ENCODE data around the gene TRAPPC2L. TPM values are rescaled to one million over a fixed set of nuclear protein-coding genes. Genes with fewer than 3 reads are reported as not detected.

The TRAPPC2L gene
- total RNA-seq, 1 donor from 2014 or later = 74.0 TPM

GRCh38 chr16:88869673-88869980 is 12.7 kb downstream of the TRAPPC2L start:
- TF ChIP-seq, protein P1, sequence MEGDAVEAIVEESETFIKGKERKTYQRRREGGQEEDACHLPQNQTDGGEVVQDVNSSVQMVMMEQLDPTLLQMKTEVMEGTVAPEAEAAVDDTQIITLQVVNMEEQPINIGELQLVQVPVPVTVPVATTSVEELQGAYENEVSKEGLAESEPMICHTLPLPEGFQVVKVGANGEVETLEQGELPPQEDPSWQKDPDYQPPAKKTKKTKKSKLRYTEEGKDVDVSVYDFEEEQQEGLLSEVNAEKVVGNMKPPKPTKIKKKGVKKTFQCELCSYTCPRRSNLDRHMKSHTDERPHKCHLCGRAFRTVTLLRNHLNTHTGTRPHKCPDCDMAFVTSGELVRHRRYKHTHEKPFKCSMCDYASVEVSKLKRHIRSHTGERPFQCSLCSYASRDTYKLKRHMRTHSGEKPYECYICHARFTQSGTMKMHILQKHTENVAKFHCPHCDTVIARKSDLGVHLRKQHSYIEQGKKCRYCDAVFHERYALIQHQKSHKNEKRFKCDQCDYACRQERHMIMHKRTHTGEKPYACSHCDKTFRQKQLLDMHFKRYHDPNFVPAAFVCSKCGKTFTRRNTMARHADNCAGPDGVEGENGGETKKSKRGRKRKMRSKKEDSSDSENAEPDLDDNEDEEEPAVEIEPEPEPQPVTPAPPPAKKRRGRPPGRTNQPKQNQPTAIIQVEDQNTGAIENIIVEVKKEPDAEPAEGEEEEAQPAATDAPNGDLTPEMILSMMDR (IDR thresholded peaks at IDR 0.05) = no peak
- H3K27me3 Mint-ChIP-seq (ENCODE audit: unreplicated experiment) = peaks cover 12% of the 10 kb centered on the region
- DNase-seq (ENCODE audit: extremely low spot score, unreplicated experiment) = no peak
- H3K36me3 Mint-ChIP-seq (ENCODE audit: unreplicated experiment) = no peaks in the 10 kb centered on the region
- no peak overlapping the region for H3K27ac Mint-ChIP-seq (ENCODE audit: unreplicated experiment)
- no peaks in the 10 kb centered on the region for H3K9me3 Mint-ChIP-seq (ENCODE audit: unreplicated experiment)
- H3K4me3 Mint-ChIP-seq (ENCODE audit: unreplicated experiment) = no peak overlapping the region
- no peaks in the 10 kb centered on the region for H3K4me1 Mint-ChIP-seq (ENCODE audit: unreplicated experiment)

GRCh38 chr16:88870608-88871348 is 13.9 kb downstream of the TRAPPC2L start:
- Mint-ChIP-seq H3K36me3 (ENCODE audit: unreplicated experiment) (no peaks in the 10 kb centered on the region), H3K4me1 (ENCODE audit: unreplicated experiment) (no peaks in the 10 kb centered on the region), H3K4me3 (ENCODE audit: unreplicated experiment) (no peak overlapping the region), H3K27ac (ENCODE audit: unreplicated experiment) (no peak overlapping the region), H3K27me3 (ENCODE audit: unreplicated experiment) (peaks cover 17% of the 10 kb centered on the region), H3K9me3 (ENCODE audit: unreplicated experiment) (no peaks in the 10 kb centered on the region)
- DNase-seq (ENCODE audit: extremely low spot score, unreplicated experiment) = no peak
- TF ChIP-seq, protein P1 (IDR thresholded peaks at IDR 0.05) = no peak

DNA sequence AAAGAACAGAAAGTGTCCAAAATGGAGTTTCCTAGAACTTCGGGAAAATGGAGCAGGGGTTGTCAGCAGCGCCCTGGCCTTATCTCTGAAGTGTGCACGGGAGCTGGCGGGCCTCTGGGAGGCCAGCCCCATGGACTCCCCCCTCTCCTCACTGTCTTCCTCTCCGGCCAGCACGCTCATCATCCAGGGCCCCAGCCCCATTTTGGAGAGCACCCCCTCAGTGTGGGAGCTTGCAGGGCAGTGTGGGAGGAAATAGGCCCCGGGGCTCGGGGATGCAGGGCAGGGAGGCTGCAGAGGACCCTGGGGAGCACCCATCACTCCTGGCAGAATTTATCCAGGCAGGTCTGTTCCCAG is 14.4 kb downstream of the TRAPPC2L start:
- DNase-seq (ENCODE audit: extremely low spot score, unreplicated experiment) = no peak
- Mint-ChIP-seq H3K27me3 (ENCODE audit: unreplicated experiment) (peaks cover 20% of the 10 kb centered on the region), H3K27ac (ENCODE audit: unreplicated experiment) (no peak overlapping the region), H3K4me3 (ENCODE audit: unreplicated experiment) (no peak overlapping the region), H3K36me3 (ENCODE audit: unreplicated experiment) (no peaks in the 10 kb centered on the region), H3K9me3 (ENCODE audit: unreplicated experiment) (no peaks in the 10 kb centered on the region), H3K4me1 (ENCODE audit: unreplicated experiment) (no peaks in the 10 kb centered on the region)
- TF ChIP-seq, protein P1 (IDR thresholded peaks at IDR 0.05) = no peak

- H3K27ac Mint-ChIP-seq (ENCODE audit: unreplicated experiment) = no peak overlapping the region
- H3K4me3 Mint-ChIP-seq (ENCODE audit: unreplicated experiment) = no peak overlapping the region
- no peaks in the 10 kb centered on the region for H3K9me3 Mint-ChIP-seq (ENCODE audit: unreplicated experiment)
- peaks cover 23% of the 10 kb centered on the region for H3K27me3 Mint-ChIP-seq (ENCODE audit: unreplicated experiment)
- TF ChIP-seq, protein P1 (IDR thresholded peaks at IDR 0.05) = no peak
- H3K4me1 Mint-ChIP-seq (ENCODE audit: unreplicated experiment) = no peaks in the 10 kb centered on the region
- no peaks in the 10 kb centered on the region for H3K36me3 Mint-ChIP-seq (ENCODE audit: unreplicated experiment)
- no peak for DNase-seq (ENCODE audit: extremely low spot score, unreplicated experiment)
These were observed 14.9 kb downstream of the TRAPPC2L start for GRCh38 chr16:88871730-88872416.

GRCh38 chr16:88872650-88873331 is 15.9 kb downstream of the TRAPPC2L start:
- Mint-ChIP-seq H3K36me3 (ENCODE audit: unreplicated experiment) (no peaks in the 10 kb centered on the region), H3K27ac (ENCODE audit: unreplicated experiment) (no peak overlapping the region), H3K4me3 (ENCODE audit: unreplicated experiment) (no peak overlapping the region), H3K4me1 (ENCODE audit: unreplicated experiment) (no peaks in the 10 kb centered on the region), H3K9me3 (ENCODE audit: unreplicated experiment) (no peaks in the 10 kb centered on the region), H3K27me3 (ENCODE audit: unreplicated experiment) (peaks cover 23% of the 10 kb centered on the region)
- no peak for DNase-seq (ENCODE audit: extremely low spot score, unreplicated experiment)
- TF ChIP-seq, protein P1 (IDR thresholded peaks at IDR 0.05) = no peak

Measured in osteocyte (in vitro differentiated cells).